K562 (cell line): ENCODE results near the gene UCHL5. TPM values are rescaled to one million over a fixed set of nuclear protein-coding genes. Genes with fewer than 3 reads are reported as not detected.

ENCODE experiments used
- ATAC-seq: fragments of 200-7000 bp; cut with Tn5 transposase; 3 replicates; pipeline ENCODE4 v1.9.1; 2020; ENCODE audit warnings: moderate library complexity
- BruUV-seq: library from RNA; stranded (reverse); fragments of 400-500 nt; replicated peaks from 2 replicates; lab custom pipeline; 2021; lab: Mats Ljungman, UMichigan
- CTCF ChIA-PET: fragments of 300-600 bp; formaldehyde crosslinking; extraction: SDS; loops from one replicate; lab custom pipeline; 2021; ENCODE audit warnings: low intra/inter-chr PET ratio; lab: Yijun Ruan, JAX
- POLR2A ChIA-PET: fragments of 300-600, 350-650 bp; sonication (Branson Sonifier 250); formaldehyde crosslinking; extraction: SDS; loops from one replicate; lab custom pipeline; 2021; ENCODE audit warnings: antibody characterized with exemption, inconsistent platforms; lab: Yijun Ruan, JAX
- DNase-seq, 4 experiments: peaks; one replicate each; pipeline versions ENCODE4 v3.0.0 to v3.0.0-alpha.2; 2011 to 2018; ENCODE audit warnings: low spot score in 3 of 4, mixed read lengths in 3 of 4; ENCODE audit errors: extremely low read depth in 1 of 4
- FAIRE-seq: peaks from 2 replicates; lab custom pipeline; 2011; peaks lifted over from hg19 to GRCh38; lab: Jason Lieb, UNC
- H2AFZ ChIP-seq: 2 replicates; pipeline ENCODE4 v1.6.0; 2011; ENCODE audit warnings: low read depth, low read length, control low read depth, inconsistent platforms
- H3K27ac ChIP-seq: fragments of 200-600 bp; 3 replicates; pipeline ENCODE4 v1.8.0; 2011; ENCODE audit warnings: low read depth, mild to moderate bottlenecking, control low read depth, inconsistent platforms, low read length, moderate library complexity, mixed read lengths; ENCODE audit errors: extremely low read depth
- H3K27me3 ChIP-seq, 2 experiments: fragments of 300-600 bp in 1 of 2; 2 replicates in 1 of 2; 3 replicates in 1 of 2; pipeline versions ENCODE4 v1.6.0 to v1.8.0; 2011; ENCODE audit warnings: inconsistent platforms in 2 of 2, low read length in 2 of 2, mild to moderate bottlenecking in 1 of 2, mixed read lengths in 1 of 2, moderate library complexity in 1 of 2; ENCODE audit not compliant: control insufficient read depth in 2 of 2, insufficient read depth in 2 of 2
- H3K36me3 ChIP-seq: fragments of 300-600 bp; 3 replicates; pipeline ENCODE4 v1.8.0; 2011; ENCODE audit warnings: mild to moderate bottlenecking, low read length, inconsistent platforms; ENCODE audit not compliant: control insufficient read depth, insufficient read depth
- H3K4me1 ChIP-seq, 2 experiments: fragments of 200-600 bp in 1 of 2; replicated peaks in 1 of 2; 2 replicates in 1 of 2; 3 replicates in 1 of 2; pipeline versions ENCODE4 v1.5.1 to v1.8.0; 2011; ENCODE audit warnings: inconsistent platforms in 2 of 2, low read length in 2 of 2, mild to moderate bottlenecking in 1 of 2, mixed read lengths in 1 of 2, moderate library complexity in 1 of 2; ENCODE audit not compliant: control insufficient read depth in 2 of 2, insufficient read depth in 2 of 2
- H3K4me2 ChIP-seq: 2 replicates; pipeline ENCODE4 v1.6.1; 2011; ENCODE audit warnings: low read length, control low read depth, inconsistent platforms, mixed read lengths; ENCODE audit not compliant: insufficient read depth
- H3K4me3 ChIP-seq: fragments of 200-600 bp; sonication (generic), shearing (Covaris generic); 2 replicates; pipeline ENCODE4 v1.5.1; 2016; ENCODE audit warnings: control low read depth, inconsistent platforms
- H3K79me2 ChIP-seq: fragments of 200-600 bp; 3 replicates; pipeline ENCODE4 v1.8.0; 2011; ENCODE audit warnings: low read length, inconsistent platforms; ENCODE audit not compliant: control insufficient read depth, insufficient read depth
- H3K9ac ChIP-seq, 2 experiments: 2 replicates each; pipeline versions ENCODE4 v1.6.0 to v1.6.1; 2011; ENCODE audit warnings: low read depth in 2 of 2, low read length in 2 of 2, control low read depth in 1 of 2, inconsistent platforms in 1 of 2, mild to moderate bottlenecking in 1 of 2, mixed read lengths in 1 of 2; ENCODE audit not compliant: insufficient read depth in 1 of 2
- H3K9me1 ChIP-seq: one replicate; pipeline ENCODE4 v1.6.0; 2011; ENCODE audit warnings: inconsistent platforms, mild to moderate bottlenecking, low read length, moderate library complexity; ENCODE audit not compliant: control insufficient read depth, insufficient read depth
- H3K9me3 ChIP-seq: replicated peaks from 2 replicates; pipeline ENCODE4 v1.5.1; 2011; ENCODE audit warnings: low read depth, low read length, inconsistent platforms; ENCODE audit not compliant: control insufficient read depth, insufficient read depth
- H4K20me1 ChIP-seq: replicated peaks from 2 replicates; pipeline ENCODE4 v1.6.1; 2011; ENCODE audit warnings: low read length, inconsistent platforms, mixed read lengths; ENCODE audit not compliant: control insufficient read depth, insufficient read depth
- ARHGAP35 ChIP-seq: fragments of 450-650 bp; IDR thresholded peaks from 2 replicates; pipeline ENCODE4 v1.6.1; 2018; ENCODE audit not compliant: partially characterized antibody
- ASH1L ChIP-seq: fragments of 450-650 bp; IDR thresholded peaks from 2 replicates; pipeline ENCODE4 v1.6.1; 2018; ENCODE audit warnings: borderline replicate concordance, mild to moderate bottlenecking, low read depth; ENCODE audit not compliant: partially characterized antibody
- CBX3 ChIP-seq, 2 experiments: IDR thresholded peaks; 1 replicate in 1 of 2; 2 replicates in 1 of 2; pipeline ENCODE4 v1.6.1; 2012; ENCODE audit warnings: inconsistent platforms in 2 of 2, low read length in 2 of 2, borderline replicate concordance in 1 of 2, control low read depth in 1 of 2
- CBX8 ChIP-seq: fragments of 200-600 bp; sonication (generic); IDR thresholded peaks from 2 replicates; pipeline ENCODE4 v1.6.1; 2012; ENCODE audit warnings: borderline replicate concordance, mixed run types, low read depth, mild to moderate bottlenecking, moderate library complexity, mixed read lengths, low read length, control low read depth, inconsistent platforms; ENCODE audit not compliant: poor library complexity, severe bottlenecking; ENCODE audit errors: extremely low read depth
- CEBPZ ChIP-seq: fragments of 150-350 bp; IDR thresholded peaks from 2 replicates; pipeline ENCODE4 v1.6.1; 2014; ENCODE audit warnings: low read depth, mild to moderate bottlenecking, low read length, borderline replicate concordance
- SMARCB1 ChIP-seq: IDR thresholded peaks from 2 replicates; pipeline ENCODE4 v1.6.1; 2011; ENCODE audit warnings: improper control_type of control experiment, low read depth; ENCODE audit not compliant: insufficient read length
- SOX6 ChIP-seq: fragments of 450-650 bp; IDR thresholded peaks from 2 replicates; pipeline ENCODE4 v1.6.1; 2014; ENCODE audit warnings: mild to moderate bottlenecking
- SRSF7 ChIP-seq: fragments of 200-400 bp; formaldehyde crosslinking; optimal IDR thresholded peaks from 2 replicates; pipeline ENCODE3; 2017; ENCODE audit warnings: mild to moderate bottlenecking, low read depth, low read length
- WGBS: fragments of 100-300 bp; shearing (Covaris generic); methylation state at CpG from one replicate; pipeline ENCODE4 v1.1.6; 2016; ENCODE audit warnings: low coverage, mixed read lengths; ENCODE audit not compliant: insufficient coverage; ENCODE audit errors: missing lambda C conversion rate; 5-methylcytosine and 5-hydroxymethylcytosine counted together
- in situ Hi-C: fragments of 300-500 bp; cut with MboI; formaldehyde crosslinking; loops from 4 replicates; pipeline ENCODE4 v1.15.0; 2018; ENCODE audit warnings: inconsistent platforms, mixed read lengths
- intact Hi-C: fragments of 100-400 bp; cut with micrococcal nuclease; formaldehyde crosslinking; loops from 2 replicates; pipeline ENCODE4 v1.14.2; 2022
- polyA plus RNA-seq, 8 experiments: library from polyadenylated mRNA; depleted of rRNA in 4 of 8; stranded (reverse) in 5 of 8; unstranded in 3 of 8; fragments of >200 nt; fragmentation: Nextera tagmentation in 2 of 8; fragmentation: Illumina TruSeq in 1 of 8; extraction: Ambion mirVana in 2 of 8; extraction: Trizol in 1 of 8; gene quantifications; 2 replicates each; pipeline versions ENCODE4 v1.2.1 to v1.2.3, GENCODE V29; 2011 to 2014; ENCODE audit warnings: inconsistent platforms in 1 of 8, missing spikeins in 1 of 8
- total RNA-seq, 7 experiments: library from RNA; depleted of rRNA in 6 of 7; stranded (reverse); fragments of >200 nt in 6 of 7; fragmentation: Illumina TruSeq in 2 of 7; extraction: Trizol in 2 of 7; gene quantifications; 2 replicates each; pipeline versions ENCODE4 v1.2.1 to v1.2.3, GENCODE V29; 2011 to 2021; ENCODE audit warnings: low replicate concordance in 1 of 7

Gene UCHL5
- total and polyA plus RNA-seq, 9 of the 15 experiments (the other 6 are each of a cell fraction or from before 2014, with no cell fraction given), result 61.0 to 206 (median 122) TPM

- H3K79me2 ChIP-seq, result no peaks in the 10 kb centered on the region
- no peaks in the 10 kb centered on the region for H3K9me3 ChIP-seq
- ChIA-PET POLR2A (interaction anchor here (1.0 to 3.0 kb wide), 3 partner anchors 14 to 27 kb away, joined by 6 to 11 read pairs (median 9); partner anchors contain the start of genes RO60 and UCHL5), CTCF (no interaction called here)
- DNase-seq (no peak), ATAC-seq (no peak), FAIRE-seq (no peak)
- in situ Hi-C loops, result no loop called here
- intact Hi-C loops, result loop anchor here (2.0 kb wide), 1 partner anchor 14 kb away; no protein-coding TSS in a partner anchor
- H2AFZ ChIP-seq, result no peak overlapping the region
- no peak overlapping the region for H3K4me3 ChIP-seq
- BruUV-seq, result no TSS peak
- no peak overlapping the region for H3K9ac ChIP-seq
- WGBS, result 96% methylated on average over 1 of the region's 1 CpG
- TF ChIP-seq CBX8 (no peak), CEBPZ (no peak), SOX6 (no peak), ARHGAP35 (no peak), SMARCB1 (no peak), CBX3 (IDR thresholded peaks at IDR 0.05; ENCODE audit: borderline replicate concordance in 1 of 2, low read length in 2 of 2) (no peak), ASH1L (no peak), SRSF7 (no peak)
- no peaks in the 10 kb centered on the region for H3K4me1 ChIP-seq
- H3K27me3 ChIP-seq, result no peaks in the 10 kb centered on the region
- no peaks in the 10 kb centered on the region for H3K9me1 ChIP-seq
- no peaks in the 10 kb centered on the region for H4K20me1 ChIP-seq
- peaks cover 83% of the 10 kb centered on the region for H3K36me3 ChIP-seq
- no peak overlapping the region for H3K4me2 ChIP-seq
- no peak overlapping the region for H3K27ac ChIP-seq
Observed at GRCh38 chr1:193085263-193085662, 26.1 kb upstream of the UCHL5 start.
